Mesodermal cell (in vitro differentiated cells): ENCODE data around the gene PREP.

Source experiments
- H3K27ac ChIP-seq: 2 replicates; pipeline ENCODE4 v1.7.0; 2013; ENCODE audit warnings: mild to moderate bottlenecking, low read depth, low read length, moderate library complexity; ENCODE audit not compliant: severe bottlenecking
- H3K36me3 ChIP-seq: 2 replicates; pipeline ENCODE4 v1.7.1; 2013; ENCODE audit warnings: mild to moderate bottlenecking, low read length, moderate library complexity; ENCODE audit not compliant: control insufficient read depth, insufficient read depth
- H3K4me1 ChIP-seq: one replicate; pipeline ENCODE4 v1.7.1; 2013; ENCODE audit warnings: mild to moderate bottlenecking, low read length; ENCODE audit not compliant: insufficient read depth, control insufficient read depth, poor library complexity, severe bottlenecking
- H3K4me3 ChIP-seq: 2 replicates; pipeline ENCODE4 v1.7.0; 2013; ENCODE audit warnings: low read length, control low read depth, mild to moderate bottlenecking; ENCODE audit not compliant: insufficient read depth, poor library complexity, severe bottlenecking; ENCODE audit errors: extremely low read depth
- H3K9me3 ChIP-seq: 2 replicates; pipeline ENCODE4 v1.7.1; 2013; ENCODE audit warnings: mild to moderate bottlenecking, low read length, moderate library complexity; ENCODE audit not compliant: control insufficient read depth
- WGBS, 2 experiments: methylation state at CpG; one replicate each; pipeline ENCODE4 v1.1.5; 2013; ENCODE audit warnings: missing lambda C conversion rate in 2 of 2; ENCODE audit not compliant: insufficient coverage in 2 of 2; 5-methylcytosine and 5-hydroxymethylcytosine counted together

PREP gene

GRCh38 chr6:105313211-105313610, 89.7 kb downstream of the PREP start:
- Histone ChIP-seq H3K36me3 (peaks cover 43% of the 10 kb centered on the region), H3K27ac (no peak overlapping the region), H3K4me1 (no peaks in the 10 kb centered on the region), H3K4me3 (no peak overlapping the region), H3K9me3 (no peaks in the 10 kb centered on the region)
- 100% methylated on average over 2 of the region's 4 CpGs for WGBS, 2 experiments

- Histone ChIP-seq H3K36me3 (peaks cover 37% of the 10 kb centered on the region), H3K4me1 (no peaks in the 10 kb centered on the region)
- 88 to 97% methylated on average over 3 of the region's 3 CpGs for WGBS, 2 experiments
Measured at GRCh38 chr6:105310947-105311346, 91.9 kb downstream of the PREP start.

GRCh38 chr6:105310371-105310770, 92.5 kb downstream of the PREP start:
- Histone ChIP-seq H3K9me3 (no peaks in the 10 kb centered on the region), H3K36me3 (peaks cover 31% of the 10 kb centered on the region), H3K27ac (no peak overlapping the region), H3K4me1 (no peaks in the 10 kb centered on the region), H3K4me3 (no peak overlapping the region)
- 57 to 82% methylated on average over 1 of the region's 1 CpG for WGBS, 2 experiments

More at GRCh38 chr6:105310947-105311346, 91.9 kb downstream of the PREP start:
- Histone ChIP-seq H3K27ac (no peak overlapping the region), H3K4me3 (no peak overlapping the region), H3K9me3 (no peaks in the 10 kb centered on the region)

- Histone ChIP-seq H3K9me3 (no peaks in the 10 kb centered on the region), H3K4me1 (no peaks in the 10 kb centered on the region), H3K27ac (no peak overlapping the region), H3K36me3 (peaks cover 27% of the 10 kb centered on the region), H3K4me3 (no peak overlapping the region)
- WGBS, 2 experiments, result 90 to 94% methylated on average over 5 of the region's 5 CpGs
Measured at GRCh38 chr6:105308840-105309239, 94.0 kb downstream of the PREP start.

GRCh38 chr6:105305521-105305920, 97.4 kb downstream of the PREP start:
- Histone ChIP-seq H3K9me3 (no peaks in the 10 kb centered on the region), H3K4me3 (no peak overlapping the region), H3K27ac (no peak overlapping the region), H3K36me3 (peaks cover 21% of the 10 kb centered on the region), H3K4me1 (no peaks in the 10 kb centered on the region)
- 71 to 81% methylated on average over 1 of the region's 1 CpG for WGBS, 2 experiments

- Histone ChIP-seq H3K4me1 (no peaks in the 10 kb centered on the region), H3K4me3 (no peak overlapping the region), H3K36me3 (peaks cover 21% of the 10 kb centered on the region), H3K27ac (no peak overlapping the region), H3K9me3 (no peaks in the 10 kb centered on the region)
Measured at GRCh38 chr6:105304825-105305224, 98.1 kb downstream of the PREP start.

- Histone ChIP-seq H3K36me3 (peaks cover 25% of the 10 kb centered on the region), H3K4me1 (no peaks in the 10 kb centered on the region), H3K9me3 (no peaks in the 10 kb centered on the region), H3K4me3 (no peak overlapping the region), H3K27ac (no peak overlapping the region)
- 80 to 100% methylated on average over 1 to 2 of the region's 3 CpGs for whole genome bisulfite sequencing, 2 experiments
Measured at GRCh38 chr6:105304366-105304765, 98.5 kb downstream of the PREP start.

GRCh38 chr6:105302617-105303128, 100.2 kb downstream of the PREP start:
- H3K36me3 ChIP-seq, result peaks cover 41% of the 10 kb centered on the region
- H3K9me3 ChIP-seq, result no peaks in the 10 kb centered on the region
- H3K4me3 ChIP-seq, result no peak overlapping the region
- H3K4me1 ChIP-seq, result no peaks in the 10 kb centered on the region
- H3K27ac ChIP-seq, result no peak overlapping the region
- 95 to 96% methylated on average over 14 to 16 of the region's 16 CpGs for WGBS, 2 experiments

- Histone ChIP-seq H3K27ac (peak overlapping the region; percentile 52), H3K4me1 (no peaks in the 10 kb centered on the region), H3K4me3 (no peak overlapping the region), H3K36me3 (peaks cover 41% of the 10 kb centered on the region), H3K9me3 (no peaks in the 10 kb centered on the region)
- WGBS, 2 experiments, result 94 to 99% methylated on average over 17 of the region's 18 CpGs
Measured at GRCh38 chr6:105301756-105302616, 100.9 kb downstream of the PREP start.

GRCh38 chr6:105301072-105301503, 101.8 kb downstream of the PREP start:
- H3K9me3 ChIP-seq, result no peaks in the 10 kb centered on the region
- H3K4me3 ChIP-seq, result no peak overlapping the region
- whole genome bisulfite sequencing, 2 experiments, result 45 to 84% methylated on average over 1 to 2 of the region's 4 CpGs
- no peaks in the 10 kb centered on the region for H3K4me1 ChIP-seq
- H3K36me3 ChIP-seq, result peaks cover 40% of the 10 kb centered on the region
- H3K27ac ChIP-seq, result peak overlapping the region; percentile 52

GRCh38 chr6:105300090-105300489, 102.8 kb downstream of the PREP start:
- no peak overlapping the region for H3K27ac ChIP-seq
- 100% methylated on average over 1 to 4 of the region's 5 CpGs for WGBS, 2 experiments

More at GRCh38 chr6:105300090-105300489, 102.8 kb downstream of the PREP start:
- H3K9me3 ChIP-seq, result no peaks in the 10 kb centered on the region
- peaks cover 40% of the 10 kb centered on the region for H3K36me3 ChIP-seq
- no peak overlapping the region for H3K4me3 ChIP-seq
- H3K4me1 ChIP-seq, result no peaks in the 10 kb centered on the region
